HG03280 (cell line): ENCODE measurements around the gene SERTAD1.

Experiments
- ATAC-seq: cut with Tn5 transposase; IDR thresholded peaks from one replicate; pipeline ENCODE4 v1.9.1; 2021; ENCODE audit warnings: mild to moderate bottlenecking, moderate library complexity; ENCODE audit not compliant: unreplicated experiment

The SERTAD1 gene

GRCh38 chr19:40380199-40381037 is 45.4 kb downstream of the SERTAD1 start:
- ATAC-seq: no peak

- ATAC-seq: no peak
Observed at GRCh38 chr19:40379446-40380198, 46.2 kb downstream of the SERTAD1 start.

- no peak for ATAC-seq
Observed at GRCh38 chr19:40378509-40378908, 47.3 kb downstream of the SERTAD1 start.

GRCh38 chr19:40377876-40378385 is 47.9 kb downstream of the SERTAD1 start:
- ATAC-seq: no peak

- ATAC-seq: no peak
Observed at GRCh38 chr19:40376286-40376862, 49.4 kb downstream of the SERTAD1 start.

GRCh38 chr19:40374084-40374483 is 51.7 kb downstream of the SERTAD1 start:
- ATAC-seq: no peak

GRCh38 chr19:40371802-40372122 is 54.0 kb downstream of the SERTAD1 start:
- no peak for ATAC-seq
